ENCODE data around the gene RBM12. TPM values are rescaled to one million over a fixed set of nuclear protein-coding genes. Genes with fewer than 3 reads are reported as not detected.

RBM12 gene
- total RNA-seq, 1 donor from 2014 or later: 8.9 TPM

DNA sequence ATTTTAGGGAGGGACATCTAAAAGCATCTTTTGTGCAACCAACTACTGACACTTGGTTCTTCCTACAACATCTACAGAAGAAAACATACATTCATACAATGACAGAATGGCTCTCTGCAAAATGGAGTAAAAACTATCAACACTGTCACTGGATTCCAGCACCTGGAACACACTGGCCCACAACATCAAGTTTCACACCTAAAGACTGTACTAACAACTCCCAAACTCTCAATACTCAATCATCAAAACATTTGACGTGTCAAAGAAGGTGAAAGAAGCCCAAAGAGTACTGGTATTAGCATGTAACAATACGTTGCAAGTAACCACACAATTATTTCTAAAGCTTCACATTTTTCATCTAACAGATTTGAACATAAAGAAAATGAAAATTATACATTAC lies 2.1 kb downstream of the RBM12 start:
- intact Hi-C loops (cut with DNase I): loop anchor here (5.0 kb wide), 1 partner anchor 60 kb away; no protein-coding TSS in a partner anchor
- Histone ChIP-seq H3K27me3 (no peaks in the 10 kb centered on the region), H3K4me3 (peak overlapping the region; percentile 91 to 96), H3K27ac (peak overlapping the region; percentile 20 to 97), H3K4me1 (peaks cover 2 to 29% of the 10 kb centered on the region in 2 donors), H3K36me3 (no peaks in the 10 kb centered on the region), H3K9me3 (no peaks in the 10 kb centered on the region)
- TF ChIP-seq, protein P1, sequence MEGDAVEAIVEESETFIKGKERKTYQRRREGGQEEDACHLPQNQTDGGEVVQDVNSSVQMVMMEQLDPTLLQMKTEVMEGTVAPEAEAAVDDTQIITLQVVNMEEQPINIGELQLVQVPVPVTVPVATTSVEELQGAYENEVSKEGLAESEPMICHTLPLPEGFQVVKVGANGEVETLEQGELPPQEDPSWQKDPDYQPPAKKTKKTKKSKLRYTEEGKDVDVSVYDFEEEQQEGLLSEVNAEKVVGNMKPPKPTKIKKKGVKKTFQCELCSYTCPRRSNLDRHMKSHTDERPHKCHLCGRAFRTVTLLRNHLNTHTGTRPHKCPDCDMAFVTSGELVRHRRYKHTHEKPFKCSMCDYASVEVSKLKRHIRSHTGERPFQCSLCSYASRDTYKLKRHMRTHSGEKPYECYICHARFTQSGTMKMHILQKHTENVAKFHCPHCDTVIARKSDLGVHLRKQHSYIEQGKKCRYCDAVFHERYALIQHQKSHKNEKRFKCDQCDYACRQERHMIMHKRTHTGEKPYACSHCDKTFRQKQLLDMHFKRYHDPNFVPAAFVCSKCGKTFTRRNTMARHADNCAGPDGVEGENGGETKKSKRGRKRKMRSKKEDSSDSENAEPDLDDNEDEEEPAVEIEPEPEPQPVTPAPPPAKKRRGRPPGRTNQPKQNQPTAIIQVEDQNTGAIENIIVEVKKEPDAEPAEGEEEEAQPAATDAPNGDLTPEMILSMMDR (IDR thresholded peaks at IDR 0.05): no peak
- DNase-seq (ENCODE audit: low spot score in 2 of 2): no peak

DNA sequence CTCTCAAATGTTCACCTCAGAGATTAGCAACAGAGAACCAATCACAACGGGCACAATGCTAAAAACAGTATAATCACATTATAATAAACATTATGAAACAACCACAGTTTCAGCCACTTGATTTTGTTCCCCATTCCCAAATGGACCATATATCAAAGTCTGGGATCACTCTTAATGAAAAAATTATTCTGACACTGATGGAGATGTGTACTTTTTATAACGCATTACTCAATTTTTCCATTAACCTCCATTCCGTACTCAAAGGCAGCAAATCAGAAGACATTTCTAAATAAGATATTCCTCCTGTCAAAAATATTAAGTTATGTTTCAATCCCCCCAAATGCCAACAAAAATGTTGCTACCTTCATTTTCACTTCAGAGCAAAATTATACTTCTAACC lies 2.8 kb downstream of the RBM12 start:
- intact Hi-C loops (cut with DNase I): loop anchor here (5.0 kb wide), 1 partner anchor 60 kb away; no protein-coding TSS in a partner anchor
- H3K4me3 ChIP-seq: peak overlapping the region; percentile 91 to 96
- peak overlapping the region; percentile 20 to 97 for H3K27ac ChIP-seq
- TF ChIP-seq, protein P1 (IDR thresholded peaks at IDR 0.05): no peak
- no peak for DNase-seq (ENCODE audit: low spot score in 2 of 2)
- no peaks in the 10 kb centered on the region for H3K27me3 ChIP-seq
- no peaks in the 10 kb centered on the region for H3K36me3 ChIP-seq
- H3K4me1 ChIP-seq: peaks cover 2 to 31% of the 10 kb centered on the region in 2 donors
- no peaks in the 10 kb centered on the region for H3K9me3 ChIP-seq

DNA sequence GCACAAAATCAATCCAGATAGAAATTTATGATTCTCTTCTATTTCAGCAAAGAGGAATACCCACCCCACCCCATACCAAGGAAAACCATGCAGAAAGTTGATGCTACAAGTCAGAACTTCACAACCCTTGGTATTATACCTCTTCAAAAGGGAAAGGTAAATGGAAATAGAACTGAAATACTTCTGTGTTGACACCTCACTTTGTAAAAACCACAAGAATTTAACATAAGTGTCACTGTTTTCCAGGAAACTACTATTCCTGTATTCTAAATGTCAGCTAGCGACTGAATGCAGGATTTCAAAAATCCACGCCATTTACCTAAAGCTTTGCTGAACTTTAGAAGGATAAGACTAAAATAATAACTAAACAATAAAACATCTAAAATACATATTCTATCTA lies 3.6 kb downstream of the RBM12 start:
- Histone ChIP-seq H3K27me3 (no peaks in the 10 kb centered on the region), H3K9me3 (no peaks in the 10 kb centered on the region), H3K36me3 (no peaks in the 10 kb centered on the region), H3K4me3 (peak overlapping the region in 1 of 2 donors; percentile 91), H3K27ac (peak overlapping the region in 1 of 2 donors; percentile 97), H3K4me1 (peaks cover 2 to 33% of the 10 kb centered on the region in 2 donors)
- intact Hi-C loops (cut with DNase I): loop anchor here (5.0 kb wide), 1 partner anchor 59 kb away; no protein-coding TSS in a partner anchor
- DNase-seq (ENCODE audit: low spot score in 2 of 2): no peak
- TF ChIP-seq, protein P1 (IDR thresholded peaks at IDR 0.05): no peak

DNA sequence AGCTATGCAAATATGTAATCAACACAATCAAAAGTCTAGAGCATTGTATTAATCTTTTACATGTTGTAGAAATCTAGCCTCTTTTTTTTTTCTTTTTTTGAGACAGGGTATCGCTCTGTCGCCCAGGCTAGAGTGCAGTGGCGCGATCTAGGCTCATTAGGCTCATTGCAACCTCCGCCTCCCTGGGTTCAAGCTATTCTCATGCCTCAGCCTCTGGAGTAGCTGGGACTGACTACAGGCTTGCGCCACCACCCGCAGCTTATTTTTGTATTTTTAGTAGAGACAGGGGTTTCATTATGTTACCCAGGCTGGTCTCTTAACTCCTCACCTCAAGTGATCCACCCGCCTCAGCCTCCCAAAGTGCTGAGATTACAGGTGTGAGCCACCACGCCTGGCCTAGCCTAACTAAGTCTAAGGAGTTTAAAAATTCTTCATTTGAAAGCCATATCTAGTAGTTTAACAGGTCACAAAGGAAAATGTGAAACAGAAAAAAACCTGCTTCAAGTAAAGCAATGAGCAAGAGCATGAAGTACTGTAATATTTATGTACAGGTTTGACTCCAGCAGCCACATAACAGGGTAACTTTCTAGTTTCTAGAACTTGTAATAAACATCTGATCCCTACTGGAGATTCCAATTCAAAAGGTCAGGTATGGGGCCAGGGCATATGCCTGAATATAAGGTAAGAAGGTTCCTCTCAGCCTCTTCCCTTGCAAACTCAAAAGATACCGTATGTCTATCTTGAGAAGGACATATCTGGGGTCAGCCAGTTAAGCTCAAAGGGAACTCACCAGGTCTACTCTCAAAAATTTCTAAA lies 4.4 kb downstream of the RBM12 start:
- no peaks in the 10 kb centered on the region for H3K9me3 ChIP-seq
- H3K4me1 ChIP-seq: peaks cover 2 to 33% of the 10 kb centered on the region in 2 donors
- H3K36me3 ChIP-seq: no peaks in the 10 kb centered on the region
- no peaks in the 10 kb centered on the region for H3K27me3 ChIP-seq
- H3K4me3 ChIP-seq: peak overlapping the region in 1 of 2 donors; percentile 91
- no peak for DNase-seq (ENCODE audit: low spot score in 2 of 2)
- intact Hi-C loops (cut with DNase I): loop anchor here (5.0 kb wide), 1 partner anchor 58 kb away; no protein-coding TSS in a partner anchor
- H3K27ac ChIP-seq: no peak overlapping the region
- TF ChIP-seq, protein P1 (IDR thresholded peaks at IDR 0.05): no peak

DNA sequence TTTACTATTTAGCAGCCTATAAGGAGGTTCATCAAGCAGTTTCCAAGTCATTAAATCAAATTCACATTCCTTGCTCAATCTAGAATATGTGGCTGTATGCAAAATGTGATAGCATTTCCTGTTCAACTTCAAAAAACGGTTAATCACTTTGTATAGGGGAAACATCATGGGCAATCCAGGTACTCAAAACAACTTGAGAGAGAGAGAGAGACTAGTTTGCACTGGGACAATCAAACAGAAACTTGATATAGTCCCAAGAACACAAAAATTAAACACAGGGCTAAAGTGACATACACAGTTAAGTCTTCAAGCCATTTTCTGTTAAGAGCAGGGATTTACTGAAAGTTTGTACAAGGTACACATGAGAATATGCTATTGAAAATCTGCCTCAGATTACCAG lies 7.4 kb downstream of the RBM12 start:
- intact Hi-C loops (cut with DNase I): no loop called here
- H3K27me3 ChIP-seq: no peaks in the 10 kb centered on the region
- H3K9me3 ChIP-seq: no peaks in the 10 kb centered on the region
- peaks cover 0 to 35% of the 10 kb centered on the region in 2 donors for H3K4me1 ChIP-seq
- DNase-seq (ENCODE audit: low spot score in 2 of 2): no peak
- H3K36me3 ChIP-seq: peaks cover 18 to 29% of the 10 kb centered on the region in 2 donors
- TF ChIP-seq, protein P1 (IDR thresholded peaks at IDR 0.05): no peak
- no peak overlapping the region for H3K4me3 ChIP-seq
- H3K27ac ChIP-seq: no peak overlapping the region

All from ascending aorta (tissue), 2 donors.